Measurements from ENCODE around the gene MGRN1.

DNA sequence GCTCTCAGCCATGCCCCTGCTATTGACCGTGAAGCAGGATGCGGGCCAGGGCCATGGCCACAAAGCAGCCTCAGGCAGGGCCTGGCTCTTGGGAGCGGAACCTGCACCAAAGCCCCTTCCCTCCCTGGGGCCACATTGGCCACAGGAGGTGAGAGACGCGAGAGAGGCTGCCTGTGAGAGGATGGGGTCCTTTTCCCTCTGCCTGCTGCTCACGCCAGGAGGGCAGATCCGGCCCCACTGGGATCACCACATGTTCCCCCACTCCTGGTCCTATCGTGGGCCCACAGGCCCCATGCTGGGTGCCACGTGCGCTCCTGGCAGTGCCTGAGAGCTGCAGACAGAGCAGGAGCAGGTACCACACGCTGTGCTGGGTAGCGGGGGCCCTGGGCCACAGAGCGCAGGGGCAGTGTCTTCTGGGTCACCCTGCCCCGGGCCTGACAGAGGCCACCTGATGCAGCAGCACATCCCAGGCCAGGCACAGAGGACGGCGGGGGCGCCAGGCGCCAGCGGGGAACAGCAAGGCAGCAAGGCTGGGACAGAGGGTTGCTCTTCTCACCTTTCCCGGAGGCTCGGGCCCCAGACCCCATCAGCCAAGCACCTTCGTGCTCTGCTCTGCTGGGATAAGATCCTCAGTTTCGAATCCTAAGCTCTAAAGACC, 59.6 kb downstream of the MGRN1 start:
- TF ChIP-seq ZNF232 (CRISPR knock-in tag; IDR thresholded peaks at IDR 0.05; ENCODE audit: borderline replicate concordance) (no peak), KAT7 (CRISPR knock-in tag; IDR thresholded peaks at IDR 0.05; ENCODE audit: borderline replicate concordance) (no peak), SMAD3 (CRISPR knock-in tag; IDR thresholded peaks at IDR 0.05) (no peak), ATM (IDR thresholded peaks at IDR 0.05; ENCODE audit: borderline replicate concordance) (no peak), JUND (CRISPR knock-in tag; IDR thresholded peaks at IDR 0.05) (no peak), ZNF335 (CRISPR knock-in tag; IDR thresholded peaks at IDR 0.05) (no peak), MIER2 (CRISPR knock-in tag; IDR thresholded peaks at IDR 0.05) (no peak), STAT5B (CRISPR knock-in tag; IDR thresholded peaks at IDR 0.05) (no peak), TBP (CRISPR knock-in tag; IDR thresholded peaks at IDR 0.05) (no peak), CHCHD3 (CRISPR knock-in tag; IDR thresholded peaks at IDR 0.05) (no peak), POLR2A (IDR thresholded peaks at IDR 0.05; ENCODE audit: insufficient read depth in 1 of 2, low read depth in 2 of 2, low read length in 2 of 2) (0 out of 4 replicates have a peak, but pooled peaks of 1 of the 2 experiments have one; percentile 22)
- TF ChIP-seq, protein P1, sequence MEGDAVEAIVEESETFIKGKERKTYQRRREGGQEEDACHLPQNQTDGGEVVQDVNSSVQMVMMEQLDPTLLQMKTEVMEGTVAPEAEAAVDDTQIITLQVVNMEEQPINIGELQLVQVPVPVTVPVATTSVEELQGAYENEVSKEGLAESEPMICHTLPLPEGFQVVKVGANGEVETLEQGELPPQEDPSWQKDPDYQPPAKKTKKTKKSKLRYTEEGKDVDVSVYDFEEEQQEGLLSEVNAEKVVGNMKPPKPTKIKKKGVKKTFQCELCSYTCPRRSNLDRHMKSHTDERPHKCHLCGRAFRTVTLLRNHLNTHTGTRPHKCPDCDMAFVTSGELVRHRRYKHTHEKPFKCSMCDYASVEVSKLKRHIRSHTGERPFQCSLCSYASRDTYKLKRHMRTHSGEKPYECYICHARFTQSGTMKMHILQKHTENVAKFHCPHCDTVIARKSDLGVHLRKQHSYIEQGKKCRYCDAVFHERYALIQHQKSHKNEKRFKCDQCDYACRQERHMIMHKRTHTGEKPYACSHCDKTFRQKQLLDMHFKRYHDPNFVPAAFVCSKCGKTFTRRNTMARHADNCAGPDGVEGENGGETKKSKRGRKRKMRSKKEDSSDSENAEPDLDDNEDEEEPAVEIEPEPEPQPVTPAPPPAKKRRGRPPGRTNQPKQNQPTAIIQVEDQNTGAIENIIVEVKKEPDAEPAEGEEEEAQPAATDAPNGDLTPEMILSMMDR (CRISPR knock-in tag; IDR thresholded peaks at IDR 0.05), result no peak

All from HepG2 (cell line).